Skin of body (tissue), 2 donors: ENCODE measurements around the gene FARP1. TPM values are rescaled to one million over a fixed set of nuclear protein-coding genes. Genes with fewer than 3 reads are reported as not detected.
A peak's percentile ranks its signal among the peaks of the same experiment; 100 is the strongest.

Experiments
- DNase-seq: peaks from one replicate; lab custom pipeline; 2025; lab: John Stamatoyannopoulos, UW
- total RNA-seq: library from RNA; depleted of rRNA; stranded (reverse); fragments of >200 nt; gene quantifications from one replicate; pipeline ENCODE4 v1.2.3, GENCODE V29; 2014

FARP1 gene, protein sequence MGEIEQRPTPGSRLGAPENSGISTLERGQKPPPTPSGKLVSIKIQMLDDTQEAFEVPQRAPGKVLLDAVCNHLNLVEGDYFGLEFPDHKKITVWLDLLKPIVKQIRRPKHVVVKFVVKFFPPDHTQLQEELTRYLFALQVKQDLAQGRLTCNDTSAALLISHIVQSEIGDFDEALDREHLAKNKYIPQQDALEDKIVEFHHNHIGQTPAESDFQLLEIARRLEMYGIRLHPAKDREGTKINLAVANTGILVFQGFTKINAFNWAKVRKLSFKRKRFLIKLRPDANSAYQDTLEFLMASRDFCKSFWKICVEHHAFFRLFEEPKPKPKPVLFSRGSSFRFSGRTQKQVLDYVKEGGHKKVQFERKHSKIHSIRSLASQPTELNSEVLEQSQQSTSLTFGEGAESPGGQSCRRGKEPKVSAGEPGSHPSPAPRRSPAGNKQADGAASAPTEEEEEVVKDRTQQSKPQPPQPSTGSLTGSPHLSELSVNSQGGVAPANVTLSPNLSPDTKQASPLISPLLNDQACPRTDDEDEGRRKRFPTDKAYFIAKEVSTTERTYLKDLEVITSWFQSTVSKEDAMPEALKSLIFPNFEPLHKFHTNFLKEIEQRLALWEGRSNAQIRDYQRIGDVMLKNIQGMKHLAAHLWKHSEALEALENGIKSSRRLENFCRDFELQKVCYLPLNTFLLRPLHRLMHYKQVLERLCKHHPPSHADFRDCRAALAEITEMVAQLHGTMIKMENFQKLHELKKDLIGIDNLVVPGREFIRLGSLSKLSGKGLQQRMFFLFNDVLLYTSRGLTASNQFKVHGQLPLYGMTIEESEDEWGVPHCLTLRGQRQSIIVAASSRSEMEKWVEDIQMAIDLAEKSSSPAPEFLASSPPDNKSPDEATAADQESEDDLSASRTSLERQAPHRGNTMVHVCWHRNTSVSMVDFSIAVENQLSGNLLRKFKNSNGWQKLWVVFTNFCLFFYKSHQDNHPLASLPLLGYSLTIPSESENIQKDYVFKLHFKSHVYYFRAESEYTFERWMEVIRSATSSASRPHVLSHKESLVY
- total RNA-seq, result 65.3 TPM

DNA sequence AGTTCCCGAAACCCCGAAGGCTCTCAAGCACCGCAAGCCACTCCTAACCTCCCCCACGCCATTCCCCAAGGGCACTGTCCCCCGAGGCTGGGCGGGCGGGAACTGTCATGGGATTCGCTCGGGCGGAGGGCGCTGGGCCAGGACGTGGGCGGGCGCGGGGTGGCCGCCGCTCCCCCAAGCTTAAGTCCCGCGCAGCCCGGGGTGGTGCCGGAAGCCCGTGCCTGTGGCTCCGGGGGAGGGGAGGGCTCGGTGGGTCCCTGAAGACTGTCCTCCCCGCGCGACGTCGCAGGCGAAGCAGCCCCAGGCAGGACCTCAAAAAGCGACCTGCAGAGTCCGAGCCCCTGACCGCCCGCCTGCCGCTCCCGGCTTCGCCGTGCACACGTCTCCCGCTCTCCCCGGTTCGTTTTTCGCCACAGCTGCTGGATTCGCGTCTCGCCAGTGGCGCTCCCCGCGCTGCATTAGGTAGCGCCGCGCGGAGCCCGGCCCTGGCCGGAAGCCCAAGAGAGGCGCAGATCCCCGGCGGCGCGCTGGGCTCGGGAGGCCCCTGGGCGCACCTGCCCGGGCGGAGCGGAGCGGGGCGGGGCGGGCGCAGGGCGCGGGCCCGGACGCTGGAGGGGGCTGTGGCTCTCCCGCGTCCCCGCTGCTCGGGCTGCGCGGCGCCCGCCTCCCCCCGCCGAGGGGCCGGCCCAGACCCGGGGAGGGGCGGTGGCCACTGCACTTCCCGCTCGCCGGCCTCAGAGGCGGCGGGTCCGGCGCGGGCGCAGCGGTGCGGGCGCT, at the start of gene FARP1:
FARP1 (plus strand) TSS at position 715 of the 777 bp plus-strand sequence. CDS start 70,149 bp downstream, outside the sequence.
- peak; percentile 56 for DNase-seq

DNA sequence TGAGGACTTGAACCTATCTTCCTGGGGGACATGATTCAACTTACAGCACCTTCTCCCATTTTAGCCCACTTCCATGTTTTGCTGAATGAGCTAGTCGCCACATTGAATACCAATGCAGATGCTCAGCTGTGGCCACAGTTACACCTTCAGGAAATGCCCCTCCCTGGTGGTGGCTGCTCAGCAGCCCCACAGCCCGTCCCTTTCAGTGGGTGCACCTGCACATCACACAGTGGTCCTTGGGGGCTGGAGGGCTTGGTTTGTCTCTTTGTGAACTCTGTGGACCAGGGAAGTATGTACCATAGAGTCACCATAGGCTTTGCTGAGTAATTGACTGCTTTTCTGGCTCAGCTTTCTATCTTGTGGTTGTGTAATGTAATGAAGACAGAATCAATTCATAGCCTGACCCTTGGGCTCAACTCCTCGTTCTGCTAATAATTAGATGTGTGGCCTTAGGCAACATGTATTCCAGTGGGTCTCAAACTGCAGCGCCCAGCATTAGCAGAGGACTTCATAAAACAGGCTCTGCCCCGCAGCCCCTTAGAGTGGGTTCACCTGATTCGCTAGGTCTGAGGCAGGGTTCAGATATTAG, 48.1 kb upstream of the FARP1 start:
- DNase-seq, result no peak

DNA sequence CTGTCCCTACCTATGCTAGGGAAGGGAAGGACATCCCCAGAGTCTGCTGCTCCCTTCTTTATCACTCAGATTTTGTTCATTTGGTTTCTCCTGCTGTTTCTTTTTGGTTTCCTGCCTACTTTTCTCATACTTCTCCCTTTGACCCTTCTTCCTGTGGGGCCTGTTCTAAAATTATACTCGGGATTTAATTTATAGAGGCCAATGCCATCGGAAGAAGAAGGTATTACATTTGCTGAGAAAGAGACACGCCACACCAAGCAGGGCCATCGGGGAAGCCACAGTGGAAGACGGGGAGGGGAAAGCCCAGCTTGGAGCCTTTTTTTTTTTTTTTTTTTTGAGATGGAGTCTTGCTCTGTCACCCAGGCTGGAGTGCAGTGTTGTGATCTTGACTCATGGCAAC, 46.8 kb upstream of the FARP1 start:
- DNase-seq, result no peak

DNA sequence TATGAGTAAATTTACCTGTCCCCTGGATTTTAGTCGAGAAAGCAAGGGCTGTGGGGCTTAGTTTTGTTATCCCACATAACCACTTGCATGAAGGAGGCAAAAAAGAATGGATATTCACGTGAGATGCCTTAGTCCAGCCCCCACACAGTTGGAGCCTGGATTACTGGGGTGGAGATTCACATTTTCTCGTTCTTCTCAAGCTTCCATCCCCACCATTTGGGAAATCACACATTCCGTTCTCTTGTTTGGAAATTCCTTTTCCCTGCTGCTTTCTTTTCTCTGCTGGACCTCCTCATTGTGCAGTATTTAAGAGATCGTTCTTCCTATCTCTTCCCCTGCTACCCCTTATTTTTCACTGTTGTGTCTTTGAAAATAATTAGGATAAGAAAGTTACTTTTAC, 45.1 kb upstream of the FARP1 start:
- no peak for DNase-seq

DNA sequence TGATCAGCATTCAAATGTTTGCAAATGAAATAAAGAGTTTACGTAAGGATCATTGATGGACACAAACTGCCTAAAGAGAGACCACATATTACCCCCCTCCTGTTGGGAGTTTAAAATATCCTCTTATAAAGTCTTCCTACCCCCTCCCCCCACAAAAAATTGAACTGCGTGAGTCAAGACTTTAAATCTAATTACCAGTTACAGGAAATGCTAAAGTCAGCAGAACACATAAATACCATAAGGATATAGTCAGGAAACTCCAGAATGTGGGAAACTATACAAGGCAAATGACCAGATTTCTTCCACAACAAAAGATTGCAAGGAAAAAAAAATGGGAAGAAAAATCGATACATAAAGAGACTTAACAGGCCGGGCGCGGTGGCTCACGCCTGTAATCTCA, 44.4 kb upstream of the FARP1 start:
- DNase-seq, result peak; percentile 27

DNA sequence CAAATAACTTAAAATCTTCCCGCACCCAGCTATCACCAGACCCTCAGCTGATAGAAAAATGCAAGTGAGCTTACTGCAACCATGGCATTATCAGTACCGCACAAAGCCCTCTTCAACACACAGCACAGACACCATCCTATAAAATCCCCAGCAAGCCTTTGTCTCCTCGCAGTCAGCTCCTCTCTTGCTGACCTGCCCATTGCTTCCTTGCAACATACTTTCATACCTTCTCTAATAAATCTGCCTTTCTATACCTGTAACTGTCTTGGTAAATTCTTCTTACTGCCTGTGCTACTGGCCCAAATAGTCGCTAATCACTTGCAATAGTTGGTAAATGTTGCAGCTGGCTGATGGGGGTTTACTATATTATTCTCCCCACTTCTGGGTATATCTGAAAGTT, 43.3 kb upstream of the FARP1 start:
- DNase-seq, result no peak

DNA sequence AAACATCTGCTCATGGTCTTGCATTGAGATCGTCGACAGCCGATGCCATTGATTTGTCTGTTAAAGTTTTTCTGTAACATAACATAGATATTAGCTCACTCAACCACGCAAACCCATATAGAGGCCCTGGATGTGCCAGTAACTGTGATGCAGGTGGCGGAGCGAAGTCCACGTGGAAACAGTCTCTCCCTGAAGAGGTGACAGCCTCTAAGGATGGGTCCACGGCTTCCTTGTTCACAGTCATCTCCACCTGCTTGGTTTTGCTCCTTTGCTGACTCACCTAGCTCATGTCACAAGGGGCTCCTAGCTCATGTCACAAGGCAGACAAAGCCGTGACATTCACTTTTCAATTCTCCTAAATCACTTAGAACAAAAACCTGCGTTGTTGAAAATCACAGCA, 42.4 kb upstream of the FARP1 start:
- DNase-seq, result no peak

DNA sequence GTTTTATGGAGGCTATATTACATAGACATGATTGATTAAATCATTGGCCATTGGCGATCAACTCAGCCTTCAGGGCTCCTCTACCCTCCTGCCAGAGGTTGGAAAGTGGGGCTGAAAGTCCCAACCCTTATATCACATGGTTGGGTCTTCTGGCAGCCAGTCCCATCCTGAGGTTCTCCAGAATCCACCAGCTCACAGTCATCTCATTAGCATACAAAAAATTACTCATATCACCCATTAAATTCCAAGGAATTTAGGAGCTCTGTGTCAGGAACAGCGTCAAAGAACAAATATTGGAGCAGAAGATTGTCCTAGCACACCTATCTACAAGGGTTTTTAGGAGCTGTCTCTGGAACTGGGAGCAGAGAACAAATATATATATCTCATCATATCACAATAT, 39.4 kb upstream of the FARP1 start:
- DNase-seq, result no peak

DNA sequence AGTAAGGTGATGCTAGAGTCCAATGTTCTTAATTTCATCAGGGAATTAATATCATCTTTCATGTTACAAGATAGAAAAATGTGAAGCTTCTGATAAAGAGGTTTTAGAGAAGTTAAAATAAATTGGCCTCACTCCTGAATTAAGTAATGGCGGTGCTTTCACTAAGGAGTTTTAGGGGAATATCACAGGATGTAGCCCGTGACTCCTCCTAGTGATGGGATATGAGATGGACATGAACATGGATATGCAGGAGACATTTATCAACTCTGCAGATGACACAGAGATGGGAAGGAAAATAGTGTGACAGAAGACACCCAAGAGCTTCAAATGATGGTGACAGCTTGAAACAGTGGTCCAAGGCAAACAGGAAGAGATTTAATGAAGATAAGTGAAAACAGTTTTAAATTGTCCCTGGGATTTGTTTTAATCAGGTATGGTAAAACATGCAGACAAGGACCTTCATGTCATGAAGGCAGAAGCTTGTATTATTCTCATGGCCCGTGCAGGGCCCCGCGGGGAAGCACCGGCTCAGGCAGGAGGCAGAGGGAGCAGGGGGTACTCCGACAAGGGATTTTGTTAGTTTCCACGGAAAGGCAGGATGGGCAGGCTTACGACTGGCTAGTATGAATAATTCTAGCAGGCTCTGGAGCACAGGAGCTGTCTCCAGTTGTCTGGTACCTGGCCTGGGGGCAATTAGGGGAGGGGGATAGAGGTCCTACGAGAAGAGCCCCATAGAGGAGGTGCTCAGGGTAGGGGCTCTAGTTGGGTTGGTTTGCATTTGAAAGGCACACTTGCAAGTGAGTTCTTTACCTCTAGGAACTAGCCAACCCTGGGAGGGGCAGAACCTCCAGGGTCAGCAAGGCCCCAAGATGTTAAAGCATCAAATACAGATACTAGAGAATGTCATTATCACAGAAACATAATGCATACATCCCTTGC, 38.7 kb upstream of the FARP1 start:
- no peak for DNase-seq

DNA sequence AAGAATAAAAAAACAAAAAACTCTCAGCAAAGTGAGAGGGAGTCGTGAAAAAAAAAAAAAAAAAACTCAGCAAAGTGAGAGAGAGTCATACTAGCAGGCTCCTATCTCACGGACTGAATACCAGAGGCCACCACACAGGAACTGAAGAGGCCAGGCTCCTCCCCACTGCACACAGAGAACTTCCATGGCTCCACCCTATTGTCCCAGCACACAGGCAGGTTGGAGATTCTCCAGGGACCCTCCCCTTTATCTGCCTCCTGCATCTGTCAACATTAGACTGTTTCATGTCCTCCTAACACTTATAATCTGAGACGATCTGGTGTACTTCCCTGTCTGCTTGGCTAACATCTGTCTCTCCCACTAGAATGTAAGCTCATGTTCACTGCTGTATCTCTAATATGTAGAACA, 37.0 kb upstream of the FARP1 start:
- no peak for DNase-seq

DNA sequence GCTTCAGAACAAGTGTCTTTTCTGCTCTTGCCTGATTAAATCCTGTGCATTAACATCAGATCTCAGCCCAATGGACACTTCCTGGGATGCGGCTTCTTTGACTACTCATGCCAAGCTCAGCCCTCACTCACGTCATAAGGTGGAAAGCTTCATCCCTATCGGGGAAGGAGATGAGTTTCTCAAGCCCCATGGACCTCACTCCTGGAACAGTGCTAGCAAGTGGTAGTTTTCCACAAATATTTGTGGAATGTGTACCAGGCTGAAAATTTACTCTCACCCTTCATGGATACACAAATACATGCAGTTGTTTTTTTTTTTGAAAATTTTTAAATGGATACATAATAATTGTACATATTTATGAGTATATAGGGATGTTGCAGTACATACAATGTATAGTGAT, 34.6 kb upstream of the FARP1 start:
- no peak for DNase-seq

DNA sequence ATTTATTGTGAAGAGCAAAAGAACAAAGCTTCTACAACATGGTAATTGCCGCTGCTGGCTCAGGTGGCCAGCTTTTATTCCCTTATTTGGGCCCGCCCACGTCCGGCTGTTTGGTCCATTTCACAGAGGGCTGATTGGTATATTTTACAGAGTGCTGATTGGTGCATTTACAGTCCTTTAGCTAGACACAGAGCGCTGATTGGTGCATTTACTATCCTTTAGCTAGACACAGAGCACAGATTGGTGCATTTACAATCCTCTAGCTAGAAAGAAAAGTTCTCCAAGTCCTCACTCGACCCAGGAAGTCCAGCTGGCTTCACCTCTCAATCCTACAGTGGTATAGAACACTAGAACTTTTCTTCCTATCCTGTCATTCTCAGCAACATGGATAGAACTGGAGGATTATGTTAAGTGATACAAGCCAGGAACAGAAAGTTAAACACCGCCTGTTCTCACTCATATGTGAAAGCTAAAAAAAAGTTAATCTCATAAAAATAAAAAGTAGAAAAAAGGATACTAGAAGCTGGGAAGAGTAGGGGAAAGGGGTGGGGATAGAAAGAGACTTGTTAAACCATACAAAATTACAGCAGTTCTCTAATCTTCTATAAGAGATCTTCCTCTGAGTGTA, 33.6 kb upstream of the FARP1 start:
- no peak for DNase-seq

DNA sequence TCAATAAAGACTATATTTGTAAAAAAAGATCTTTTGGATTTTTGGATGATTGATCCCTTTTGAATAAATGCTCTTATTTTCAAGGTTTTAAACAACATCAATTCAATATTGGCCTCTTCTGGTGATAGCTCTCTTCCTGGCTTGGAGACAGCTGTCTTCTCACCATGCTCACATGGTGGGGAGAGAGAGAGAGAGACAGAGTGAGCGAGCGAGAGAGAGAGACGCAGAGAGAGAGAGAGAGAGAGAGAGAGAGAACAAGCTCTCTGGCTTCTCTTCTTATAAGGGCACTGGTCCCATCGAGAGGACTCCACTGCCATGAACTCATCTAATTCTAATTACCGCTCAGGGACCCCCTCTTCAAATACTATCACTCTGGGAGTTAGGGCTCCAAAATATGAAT, 32.1 kb upstream of the FARP1 start:
- no peak for DNase-seq

DNA sequence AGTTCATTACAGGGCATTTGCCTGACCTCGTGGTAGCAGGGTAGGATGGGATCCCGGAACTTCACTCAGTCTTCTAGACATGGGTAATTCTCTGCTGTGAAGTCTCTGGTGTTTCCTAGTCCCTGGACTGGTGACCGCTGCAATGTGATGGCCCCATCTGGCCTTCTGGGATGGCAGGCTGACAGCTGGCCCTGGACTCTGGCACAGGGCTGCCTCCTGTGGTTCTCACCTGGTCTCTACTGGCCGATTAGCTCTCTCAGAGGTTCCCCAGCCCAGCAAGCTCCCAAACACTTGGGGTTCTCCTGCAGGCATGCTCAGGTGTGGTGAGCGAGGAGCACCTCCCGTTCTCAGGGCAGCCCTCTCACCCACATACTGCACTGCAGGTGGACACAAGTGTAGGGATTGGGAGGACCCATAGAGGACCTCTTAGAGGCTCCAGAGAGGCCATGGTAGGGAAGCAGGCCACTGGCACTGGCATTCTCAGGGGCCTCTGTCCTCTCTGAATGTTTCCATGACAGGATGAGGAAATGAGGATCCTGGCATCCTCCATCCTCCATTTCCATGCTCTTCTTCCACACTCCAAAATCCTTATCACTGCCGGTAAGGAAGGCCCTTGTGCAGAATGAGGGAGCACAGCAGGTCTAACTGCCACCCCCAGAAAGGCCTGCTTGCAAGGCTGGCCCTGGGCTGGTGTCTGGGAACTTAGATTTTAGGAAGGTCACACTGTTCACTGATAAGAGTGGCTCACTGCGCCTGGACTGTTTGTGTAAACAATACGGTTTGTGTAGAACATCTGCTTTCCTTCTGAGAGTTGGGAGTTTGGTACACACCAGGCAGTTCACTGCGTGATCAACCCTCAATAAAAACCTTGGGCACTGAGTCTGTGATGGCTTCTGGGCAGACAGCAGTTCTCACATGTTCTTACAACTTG, 31.5 kb upstream of the FARP1 start:
- no peak for DNase-seq

DNA sequence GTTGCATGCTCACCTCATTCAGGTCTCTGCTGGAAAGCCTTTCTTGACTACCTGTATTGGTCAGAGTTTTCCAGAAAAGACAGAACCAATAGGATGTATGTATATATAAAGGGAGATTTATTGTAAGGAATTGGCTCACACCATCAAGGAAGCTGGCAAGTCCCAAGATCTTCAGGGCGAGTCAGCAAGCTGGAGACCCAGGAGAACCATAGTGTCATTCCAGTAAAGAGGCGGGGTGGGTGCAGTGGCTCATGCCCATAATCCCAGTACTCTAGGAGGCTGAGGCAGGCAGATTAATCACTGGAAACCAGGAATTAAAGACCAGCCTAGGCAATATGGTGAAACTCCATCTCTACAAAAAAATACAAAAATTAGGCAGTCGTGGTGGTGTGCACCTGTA, 30.4 kb upstream of the FARP1 start:
- no peak for DNase-seq

DNA sequence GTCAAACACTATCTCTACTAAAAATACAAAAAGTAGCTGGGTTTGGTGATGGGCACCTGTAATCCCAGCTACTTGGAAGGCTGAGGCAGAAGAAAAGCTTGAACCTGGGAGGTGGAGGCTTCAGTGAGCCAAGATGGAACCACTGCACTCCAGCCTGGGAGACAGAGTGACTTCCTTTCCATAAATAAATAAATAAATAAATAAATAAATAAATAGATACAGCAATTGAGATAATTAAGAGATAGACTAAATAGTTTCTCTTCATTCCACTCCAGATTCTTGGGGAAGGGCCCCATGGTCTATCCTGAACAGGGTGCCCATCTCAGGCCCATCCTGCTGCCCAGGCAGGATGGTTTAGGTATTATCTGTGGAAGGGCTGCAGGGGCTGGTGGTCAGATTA, 24.0 kb upstream of the FARP1 start:
- DNase-seq, result no peak

DNA sequence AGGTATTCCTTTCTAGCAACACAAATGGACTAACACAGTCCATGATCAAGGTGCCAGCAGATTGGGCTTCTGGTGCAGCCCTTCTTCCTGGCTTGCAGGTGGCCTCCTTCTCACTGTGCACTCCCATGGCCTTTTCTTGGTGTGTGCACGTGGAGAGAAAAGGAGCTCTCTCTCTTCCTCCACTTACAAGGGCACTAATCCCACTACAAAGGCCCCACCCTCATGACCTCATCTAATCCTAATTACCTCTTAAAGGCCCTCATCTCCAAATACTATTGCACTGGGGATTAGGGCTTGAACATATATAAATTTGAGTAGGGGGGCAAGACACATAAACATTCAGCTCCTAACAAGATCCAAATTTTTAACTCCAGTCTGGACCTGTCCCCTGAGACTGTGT, 19.7 kb upstream of the FARP1 start:
- DNase-seq, result no peak

DNA sequence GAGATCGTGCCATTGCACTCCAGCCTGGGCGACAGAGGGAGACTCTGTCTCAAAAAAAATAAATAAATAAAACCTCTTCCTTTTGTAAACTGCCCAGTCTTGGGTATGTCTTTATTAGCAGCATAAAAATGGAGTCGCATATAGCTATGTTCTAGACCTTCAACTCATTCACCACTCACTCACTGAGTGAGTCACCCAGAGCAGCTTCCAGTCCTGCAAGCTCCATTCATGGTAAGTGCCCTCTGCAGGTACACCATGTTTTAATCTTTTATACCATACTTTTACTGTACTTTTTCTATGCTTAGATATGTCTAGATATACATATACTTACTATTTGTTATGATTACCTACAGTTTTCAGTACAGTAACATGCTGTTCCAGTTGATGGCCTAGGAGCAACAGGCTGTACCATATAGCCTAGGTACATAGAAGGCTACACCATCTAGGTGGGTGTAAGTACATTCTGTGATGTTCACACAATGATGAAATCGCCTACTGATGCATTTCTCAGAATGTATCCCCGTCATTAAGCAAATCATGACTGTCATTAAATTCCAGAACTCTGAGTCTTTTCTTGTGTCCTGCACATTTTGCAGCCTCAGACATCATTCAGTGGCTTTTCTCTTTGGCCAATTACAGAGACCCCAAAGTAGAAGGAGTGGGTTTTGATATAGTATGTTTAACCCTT, 13.7 kb upstream of the FARP1 start:
- DNase-seq, result no peak
